Keratinocyte (primary cell): ENCODE results near the gene PSMA3.

Source experiments
- EZH2 ChIP-seq: IDR thresholded peaks from one replicate; pipeline ENCODE4 v1.6.1; 2012; ENCODE audit warnings: inconsistent platforms, mild to moderate bottlenecking, low read length, moderate library complexity
- TF ChIP-seq, protein P1 (sequence below), 3 experiments: IDR thresholded peaks in 1 of 3; conservative IDR thresholded peaks in 1 of 3; optimal IDR thresholded peaks in 1 of 3; 2 replicates in 2 of 3; 3 replicates in 1 of 3; pipeline versions ENCODE3 to v1.5.1; 2011; ENCODE audit warnings: low read length in 3 of 3, mild to moderate bottlenecking in 3 of 3, moderate library complexity in 2 of 3, control low read depth in 1 of 3, inconsistent platforms in 1 of 3; ENCODE audit not compliant: insufficient read depth in 2 of 3; ENCODE audit errors: extremely low read depth in 1 of 3

DNA sequence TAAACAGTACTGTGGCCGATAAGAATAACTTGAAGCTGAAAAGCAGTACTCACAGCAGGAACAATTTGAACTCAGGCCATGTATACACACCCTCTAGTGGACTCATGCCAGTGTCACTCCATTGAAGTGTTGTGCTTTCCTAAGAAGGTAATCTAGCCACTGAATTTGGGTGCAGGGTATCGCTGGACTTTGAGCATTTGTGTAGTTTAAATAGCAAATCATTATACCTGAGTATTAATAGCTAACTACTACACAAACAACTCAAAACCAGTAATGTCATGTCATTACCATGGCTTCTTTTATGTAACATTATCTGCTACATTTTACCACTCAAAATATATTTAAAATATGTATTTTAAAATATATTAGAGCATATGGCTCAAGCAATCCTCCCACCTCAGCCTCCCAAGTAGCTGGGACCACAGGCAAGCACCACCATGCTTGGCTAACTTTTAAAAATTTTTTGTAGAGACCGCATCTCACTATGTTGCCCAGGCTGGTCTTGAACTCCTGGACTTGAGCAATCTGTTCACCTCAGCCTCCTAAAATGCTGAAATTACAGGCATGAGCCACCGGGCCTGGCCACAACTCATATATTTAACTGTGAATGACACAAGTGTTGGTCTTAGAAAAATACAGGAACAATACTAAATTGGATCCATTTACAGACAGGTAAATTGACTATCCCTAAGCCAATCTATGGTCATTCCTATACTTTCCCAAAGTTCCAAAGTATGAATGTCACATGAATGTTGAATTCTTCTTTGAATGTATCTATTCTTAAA lies 28.1 kb downstream of the PSMA3 start:
- TF ChIP-seq, protein P1, sequence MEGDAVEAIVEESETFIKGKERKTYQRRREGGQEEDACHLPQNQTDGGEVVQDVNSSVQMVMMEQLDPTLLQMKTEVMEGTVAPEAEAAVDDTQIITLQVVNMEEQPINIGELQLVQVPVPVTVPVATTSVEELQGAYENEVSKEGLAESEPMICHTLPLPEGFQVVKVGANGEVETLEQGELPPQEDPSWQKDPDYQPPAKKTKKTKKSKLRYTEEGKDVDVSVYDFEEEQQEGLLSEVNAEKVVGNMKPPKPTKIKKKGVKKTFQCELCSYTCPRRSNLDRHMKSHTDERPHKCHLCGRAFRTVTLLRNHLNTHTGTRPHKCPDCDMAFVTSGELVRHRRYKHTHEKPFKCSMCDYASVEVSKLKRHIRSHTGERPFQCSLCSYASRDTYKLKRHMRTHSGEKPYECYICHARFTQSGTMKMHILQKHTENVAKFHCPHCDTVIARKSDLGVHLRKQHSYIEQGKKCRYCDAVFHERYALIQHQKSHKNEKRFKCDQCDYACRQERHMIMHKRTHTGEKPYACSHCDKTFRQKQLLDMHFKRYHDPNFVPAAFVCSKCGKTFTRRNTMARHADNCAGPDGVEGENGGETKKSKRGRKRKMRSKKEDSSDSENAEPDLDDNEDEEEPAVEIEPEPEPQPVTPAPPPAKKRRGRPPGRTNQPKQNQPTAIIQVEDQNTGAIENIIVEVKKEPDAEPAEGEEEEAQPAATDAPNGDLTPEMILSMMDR (optimal IDR thresholded peaks at IDR 0.05 in 1 of 3, IDR thresholded peaks at IDR 0.05 in 1 of 3, conservative IDR thresholded peaks at IDR 0.05 in 1 of 3; ENCODE audit: extremely low read depth in 1 of 3, insufficient read depth in 2 of 3, low read length in 3 of 3), result peak; percentile 15 to 17 (median 16)
- no peak for TF ChIP-seq EZH2
